Type B pancreatic cell (in vitro differentiated cells): ENCODE measurements around the gene CDC16. TPM values are rescaled to one million over a fixed set of nuclear protein-coding genes. Genes with fewer than 3 reads are reported as not detected.

ENCODE experiments used
- DNase-seq: peaks from one replicate; pipeline ENCODE4 v3.0.0; 2021; ENCODE audit warnings: mixed read lengths; ENCODE audit not compliant: unreplicated experiment; ENCODE audit errors: extremely low spot score
- H3K27ac Mint-ChIP-seq: 2 replicates; pipeline ENCODE4 v1.8.0; 2021; ENCODE audit warnings: mild to moderate bottlenecking, mixed read lengths
- H3K27me3 Mint-ChIP-seq: 2 replicates; pipeline ENCODE4 v1.8.0; 2021; ENCODE audit warnings: mixed read lengths
- H3K36me3 Mint-ChIP-seq: 2 replicates; pipeline ENCODE4 v1.8.0; 2021; ENCODE audit warnings: mixed read lengths
- H3K4me1 Mint-ChIP-seq: one replicate; pipeline ENCODE4 v1.8.0; 2021; ENCODE audit warnings: mixed read lengths; ENCODE audit not compliant: unreplicated experiment
- H3K4me3 Mint-ChIP-seq: 2 replicates; pipeline ENCODE4 v1.8.0; 2021; ENCODE audit warnings: mild to moderate bottlenecking, mixed read lengths
- H3K9me3 Mint-ChIP-seq: 2 replicates; pipeline ENCODE4 v1.8.0; 2021; ENCODE audit warnings: mixed read lengths
- CTCF ChIP-seq: fragments of 200-600 bp; sonication (generic); conservative IDR thresholded peaks from 2 replicates; pipeline ENCODE4 v1.5.0; 2021; ENCODE audit warnings: antibody characterized with exemption, mild to moderate bottlenecking
- total RNA-seq: library from RNA; stranded (reverse); gene quantifications from 2 replicates; pipeline ENCODE4 v1.2.1, GENCODE V29; 2021; ENCODE audit warnings: low replicate concordance

CDC16 gene
- total RNA-seq, 1 donor from 2014 or later, result 81.7 TPM

DNA sequence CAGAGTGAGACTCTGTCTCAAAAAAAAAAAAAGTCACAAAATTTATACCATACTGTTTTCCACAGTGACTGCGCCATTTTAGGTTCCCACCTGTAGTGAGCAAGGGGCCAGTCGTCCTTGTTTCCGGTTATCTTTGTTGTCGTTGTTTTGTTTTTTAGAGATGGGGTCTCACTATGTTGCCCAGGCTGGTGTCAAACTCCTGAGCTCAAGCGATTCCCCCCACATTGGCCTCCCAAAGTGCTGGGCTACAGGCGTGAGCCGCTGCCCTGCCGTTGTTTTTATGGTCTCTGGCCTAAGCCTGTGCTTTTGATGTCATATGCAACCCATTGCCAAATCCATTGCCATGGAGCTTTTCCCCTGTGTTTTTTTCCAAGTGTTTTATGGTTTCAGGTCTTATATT lies 50.0 kb downstream of the CDC16 start:
- Mint-ChIP-seq H3K27me3 (no peaks in the 10 kb centered on the region), H3K9me3 (no peaks in the 10 kb centered on the region), H3K27ac (peak overlapping the region; percentile 43), H3K36me3 (peaks cover 37% of the 10 kb centered on the region), H3K4me1 (peaks cover 30% of the 10 kb centered on the region), H3K4me3 (peak overlapping the region; percentile 66)
- DNase-seq, result no peak
- no peak for TF ChIP-seq CTCF

DNA sequence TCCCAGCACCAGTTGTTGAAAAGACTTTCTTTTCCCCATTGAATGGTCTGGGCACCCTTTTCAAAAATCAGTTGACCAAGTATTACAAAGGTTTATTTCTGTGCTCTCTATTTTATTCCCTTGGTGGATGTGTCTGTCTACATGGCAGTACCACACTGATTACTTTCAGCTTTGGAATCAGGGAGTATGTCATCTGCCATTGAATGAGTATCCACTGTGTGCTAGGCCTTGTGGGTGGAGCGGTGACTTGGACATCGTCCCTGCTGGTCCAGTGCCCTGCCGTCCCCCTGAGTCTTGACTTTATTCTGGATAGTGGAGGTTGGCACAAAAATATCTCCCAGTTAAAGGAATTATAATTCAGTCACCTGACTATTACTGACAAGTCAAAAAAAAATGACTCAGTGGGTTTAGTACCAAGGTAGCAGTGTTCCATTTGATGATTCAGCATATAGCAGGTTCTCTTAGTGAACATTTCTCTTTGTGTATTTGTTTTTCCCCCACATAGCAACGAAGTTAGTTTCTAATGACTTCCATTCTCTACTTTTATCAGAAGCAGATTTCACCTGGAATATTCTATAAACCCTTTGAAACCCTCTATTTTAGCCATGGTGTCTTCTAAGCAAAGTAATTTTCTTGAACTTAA lies 50.6 kb downstream of the CDC16 start:
- Mint-ChIP-seq H3K4me1 (peaks cover 24% of the 10 kb centered on the region), H3K27me3 (no peaks in the 10 kb centered on the region), H3K4me3 (peak overlapping the region; percentile 66), H3K9me3 (no peaks in the 10 kb centered on the region), H3K36me3 (peaks cover 38% of the 10 kb centered on the region), H3K27ac (peak overlapping the region; percentile 43)
- DNase-seq, result no peak
- no peak for TF ChIP-seq CTCF

- H3K9me3 Mint-ChIP-seq, result no peaks in the 10 kb centered on the region
- no peak for TF ChIP-seq CTCF
- no peaks in the 10 kb centered on the region for H3K27me3 Mint-ChIP-seq
- no peak for DNase-seq
- H3K27ac Mint-ChIP-seq, result no peak overlapping the region
- H3K4me1 Mint-ChIP-seq, result peaks cover 18% of the 10 kb centered on the region
- H3K36me3 Mint-ChIP-seq, result peaks cover 44% of the 10 kb centered on the region
- H3K4me3 Mint-ChIP-seq, result no peak overlapping the region
These were observed 52.1 kb downstream of the CDC16 start for GRCh38 chr13:114286808-114287207.

GRCh38 chr13:114288157-114288591 lies 53.5 kb downstream of the CDC16 start:
- no peak for TF ChIP-seq CTCF
- Mint-ChIP-seq H3K9me3 (no peaks in the 10 kb centered on the region), H3K27ac (no peak overlapping the region), H3K4me1 (peaks cover 18% of the 10 kb centered on the region), H3K36me3 (peaks cover 44% of the 10 kb centered on the region), H3K27me3 (no peaks in the 10 kb centered on the region), H3K4me3 (no peak overlapping the region)
- no peak for DNase-seq

GRCh38 chr13:114296448-114296847 lies 61.8 kb downstream of the CDC16 start:
- Mint-ChIP-seq H3K27ac (no peak overlapping the region), H3K27me3 (no peaks in the 10 kb centered on the region), H3K36me3 (peaks cover 22% of the 10 kb centered on the region), H3K4me1 (no peaks in the 10 kb centered on the region), H3K9me3 (no peaks in the 10 kb centered on the region), H3K4me3 (no peak overlapping the region)
- TF ChIP-seq CTCF, result no peak
- no peak for DNase-seq
